Osteocyte (in vitro differentiated cells): ENCODE data around the gene TMIGD1. TPM values are rescaled to one million over a fixed set of nuclear protein-coding genes. Genes with fewer than 3 reads are reported as not detected.
"Not testable (repeated sequence)": the region's sequence is repeated elsewhere in the genome, so short reads cannot be mapped to it uniquely, and the experiment has no call there.

ENCODE experiments used
- DNase-seq: peaks from one replicate; pipeline ENCODE4 v3.0.0; 2021; ENCODE audit warnings: mixed read lengths; ENCODE audit not compliant: unreplicated experiment; ENCODE audit errors: extremely low spot score
- H3K27ac Mint-ChIP-seq: one replicate; pipeline ENCODE4 v1.8.0; 2021; ENCODE audit warnings: mild to moderate bottlenecking, mixed read lengths; ENCODE audit not compliant: unreplicated experiment
- H3K27me3 Mint-ChIP-seq: one replicate; pipeline ENCODE4 v1.8.0; 2021; ENCODE audit warnings: mixed read lengths; ENCODE audit not compliant: unreplicated experiment
- H3K36me3 Mint-ChIP-seq: one replicate; pipeline ENCODE4 v1.8.0; 2021; ENCODE audit warnings: mixed read lengths; ENCODE audit not compliant: unreplicated experiment
- H3K4me1 Mint-ChIP-seq: one replicate; pipeline ENCODE4 v1.8.0; 2021; ENCODE audit warnings: mixed read lengths; ENCODE audit not compliant: unreplicated experiment
- H3K4me3 Mint-ChIP-seq: one replicate; pipeline ENCODE4 v1.8.0; 2021; ENCODE audit warnings: mild to moderate bottlenecking, moderate library complexity, mixed read lengths; ENCODE audit not compliant: unreplicated experiment
- H3K9me3 Mint-ChIP-seq: one replicate; pipeline ENCODE4 v1.8.0; 2021; ENCODE audit warnings: mixed read lengths; ENCODE audit not compliant: unreplicated experiment
- total RNA-seq: library from RNA; stranded (reverse); gene quantifications from 2 replicates; pipeline ENCODE4 v1.2.1, GENCODE V29; 2021
- TF ChIP-seq, protein P1 (sequence below): fragments of 200-600 bp; sonication (generic); IDR thresholded peaks from 2 replicates; pipeline ENCODE4 v1.5.0; 2021; ENCODE audit warnings: antibody characterized with exemption, mild to moderate bottlenecking, moderate library complexity

Gene TMIGD1
- total RNA-seq, 1 donor from 2014 or later: not detected

GRCh38 chr17:30357476-30357875 lies 23.6 kb upstream of the TMIGD1 start:
- H3K4me1 Mint-ChIP-seq: no peaks in the 10 kb centered on the region
- H3K36me3 Mint-ChIP-seq: no peaks in the 10 kb centered on the region
- peaks cover 3% of the 10 kb centered on the region for H3K9me3 Mint-ChIP-seq
- no peak for DNase-seq
- peaks cover 20% of the 10 kb centered on the region for H3K27me3 Mint-ChIP-seq
- TF ChIP-seq, protein P1, sequence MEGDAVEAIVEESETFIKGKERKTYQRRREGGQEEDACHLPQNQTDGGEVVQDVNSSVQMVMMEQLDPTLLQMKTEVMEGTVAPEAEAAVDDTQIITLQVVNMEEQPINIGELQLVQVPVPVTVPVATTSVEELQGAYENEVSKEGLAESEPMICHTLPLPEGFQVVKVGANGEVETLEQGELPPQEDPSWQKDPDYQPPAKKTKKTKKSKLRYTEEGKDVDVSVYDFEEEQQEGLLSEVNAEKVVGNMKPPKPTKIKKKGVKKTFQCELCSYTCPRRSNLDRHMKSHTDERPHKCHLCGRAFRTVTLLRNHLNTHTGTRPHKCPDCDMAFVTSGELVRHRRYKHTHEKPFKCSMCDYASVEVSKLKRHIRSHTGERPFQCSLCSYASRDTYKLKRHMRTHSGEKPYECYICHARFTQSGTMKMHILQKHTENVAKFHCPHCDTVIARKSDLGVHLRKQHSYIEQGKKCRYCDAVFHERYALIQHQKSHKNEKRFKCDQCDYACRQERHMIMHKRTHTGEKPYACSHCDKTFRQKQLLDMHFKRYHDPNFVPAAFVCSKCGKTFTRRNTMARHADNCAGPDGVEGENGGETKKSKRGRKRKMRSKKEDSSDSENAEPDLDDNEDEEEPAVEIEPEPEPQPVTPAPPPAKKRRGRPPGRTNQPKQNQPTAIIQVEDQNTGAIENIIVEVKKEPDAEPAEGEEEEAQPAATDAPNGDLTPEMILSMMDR: no peak
- H3K4me3 Mint-ChIP-seq: no peak overlapping the region
- no peak overlapping the region for H3K27ac Mint-ChIP-seq

DNA sequence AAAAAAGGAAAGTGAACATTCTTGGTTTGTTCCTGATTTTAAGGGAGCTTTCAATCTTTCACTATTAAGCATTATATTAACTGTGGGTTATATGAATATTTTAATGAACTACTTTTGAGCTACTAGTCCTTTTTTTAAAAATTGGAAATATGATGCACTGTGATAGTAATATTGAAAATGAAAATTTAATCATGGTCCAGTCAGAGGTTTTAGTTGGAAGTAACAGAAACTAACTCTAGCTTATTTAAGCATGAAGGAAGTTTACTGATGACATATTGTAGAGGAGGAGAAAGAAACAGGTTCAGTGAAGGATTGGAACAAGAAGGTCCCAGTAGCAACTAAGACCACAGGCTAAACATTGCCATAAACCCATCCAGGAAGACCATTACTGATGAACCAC lies 20.8 kb upstream of the TMIGD1 start:
- Mint-ChIP-seq H3K4me3 (no peak overlapping the region), H3K9me3 (no peaks in the 10 kb centered on the region), H3K27me3 (peaks cover 20% of the 10 kb centered on the region), H3K4me1 (peaks cover 1% of the 10 kb centered on the region), H3K36me3 (no peaks in the 10 kb centered on the region), H3K27ac (no peak overlapping the region)
- TF ChIP-seq, protein P1: no peak
- DNase-seq: no peak

GRCh38 chr17:30352240-30352814 lies 18.5 kb upstream of the TMIGD1 start:
- no peaks in the 10 kb centered on the region for H3K9me3 Mint-ChIP-seq
- peaks cover 1% of the 10 kb centered on the region for H3K4me1 Mint-ChIP-seq
- DNase-seq: no peak
- H3K4me3 Mint-ChIP-seq: no peak overlapping the region
- TF ChIP-seq, protein P1: no peak
- peaks cover 23% of the 10 kb centered on the region for H3K27me3 Mint-ChIP-seq
- no peak overlapping the region for H3K27ac Mint-ChIP-seq
- no peaks in the 10 kb centered on the region for H3K36me3 Mint-ChIP-seq

DNA sequence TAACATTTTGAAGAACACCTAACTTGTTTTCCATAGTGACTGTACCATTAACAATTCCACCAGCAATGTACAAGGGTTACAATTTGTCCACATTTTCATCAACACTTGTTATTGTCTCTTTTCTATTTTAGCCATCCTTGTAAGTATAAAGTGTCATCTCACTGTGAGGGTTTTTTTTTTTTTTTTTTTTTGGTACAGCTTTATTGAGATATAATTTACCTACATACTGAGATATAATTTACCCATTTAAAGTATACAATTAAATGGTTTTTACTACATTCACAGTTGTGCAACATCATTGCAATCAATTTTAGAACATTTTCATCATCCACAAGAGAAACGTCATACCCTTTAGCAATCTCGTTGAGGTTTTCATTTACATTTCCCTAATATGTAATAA lies 17.9 kb upstream of the TMIGD1 start:
- no peaks in the 10 kb centered on the region for H3K9me3 Mint-ChIP-seq
- no peaks in the 10 kb centered on the region for H3K36me3 Mint-ChIP-seq
- peaks cover 22% of the 10 kb centered on the region for H3K27me3 Mint-ChIP-seq
- H3K4me3 Mint-ChIP-seq: no peak overlapping the region
- H3K27ac Mint-ChIP-seq: no peak overlapping the region
- DNase-seq: no peak
- H3K4me1 Mint-ChIP-seq: peaks cover 1% of the 10 kb centered on the region
- TF ChIP-seq, protein P1: no peak

- not testable (repeated sequence) for H3K36me3 Mint-ChIP-seq, H3K9me3 Mint-ChIP-seq, H3K4me3 Mint-ChIP-seq, H3K27ac Mint-ChIP-seq, DNase-seq, H3K4me1 Mint-ChIP-seq
- peaks cover 18% of the 10 kb centered on the region for H3K27me3 Mint-ChIP-seq
These were observed 17.4 kb upstream of the TMIGD1 start for GRCh38 chr17:30351263-30351662.

- H3K4me1 Mint-ChIP-seq: peaks cover 10% of the 10 kb centered on the region
- TF ChIP-seq, protein P1: no peak
- no peak for DNase-seq
- H3K4me3 Mint-ChIP-seq: no peak overlapping the region
- H3K36me3 Mint-ChIP-seq: no peaks in the 10 kb centered on the region
- no peak overlapping the region for H3K27ac Mint-ChIP-seq
- no peaks in the 10 kb centered on the region for H3K9me3 Mint-ChIP-seq
- peaks cover 6% of the 10 kb centered on the region for H3K27me3 Mint-ChIP-seq
These were observed 15.4 kb upstream of the TMIGD1 start for GRCh38 chr17:30349252-30349651.
